Measurements from ENCODE around the gene ZFHX2. TPM values are rescaled to one million over a fixed set of nuclear protein-coding genes. Genes with fewer than 3 reads are reported as not detected.

Gene ZFHX2
- total and polyA plus RNA-seq, 2 of the 13 experiments (the other 11 are each of a cell fraction or from before 2014, with no cell fraction given), result 0.17 to 0.44 TPM

- TF ChIP-seq GZF1 (CRISPR knock-in tag; IDR thresholded peaks at IDR 0.05) (no peak), TCF7 (IDR thresholded peaks at IDR 0.05; ENCODE audit: low read depth) (no peak), RBFOX2 (IDR thresholded peaks at IDR 0.05; ENCODE audit: low read depth, low read length) (no peak), E2F2 (CRISPR knock-in tag; IDR thresholded peaks at IDR 0.05; ENCODE audit: borderline replicate concordance) (no peak), USF2 (IDR thresholded peaks at IDR 0.05; ENCODE audit: low read depth, low read length) (no peak), USF2 (CRISPR knock-in tag; IDR thresholded peaks at IDR 0.05; ENCODE audit: borderline replicate concordance) (no peak)
Measured at GRCh38 chr14:23485326-23485725, 66.2 kb downstream of the ZFHX2 start (continued).

- peaks cover 6% of the 10 kb centered on the region for H3K4me1 ChIP-seq (ENCODE audit: insufficient read depth, low read length)
- 67% methylated on average over 9 of the region's 9 CpGs for WGBS (ENCODE audit: low lambda C conversion rate)
- peaks cover 33 to 72% of the 10 kb centered on the region in 2 experiments for H3K36me3 ChIP-seq (replicated peaks in 1 of 2; ENCODE audit: control insufficient read depth in 1 of 2, insufficient read depth in 2 of 2, low read length in 2 of 2)
- CTCF ChIA-PET (ENCODE audit: low intra/inter-chr PET ratio, low total read pairs), result interaction anchor here (3.5 to 9.7 kb wide), 2 partner anchors 57 to 77 kb away, joined by 17 to 275 read pairs; partner anchors contain the start of gene THTPA
- in situ Hi-C loops (cut with HindIII; ENCODE audit: extremely low pct_ligation_motif_present, low pct_unique_long_range_greater_than_20kb), result loop anchor here (5.0 kb wide), 1 partner anchor 74 kb away; the partner anchor contains the start of gene THTPA
- ATAC-seq (peak; percentile 96), FAIRE-seq (no peak), DNase-seq (ENCODE audit: low spot score) (peak; percentile 69)
- H3K4me3 ChIP-seq (replicated peaks in 1 of 3; ENCODE audit: insufficient read depth in 1 of 3, low read depth in 2 of 3, low read length in 3 of 3), result no peak overlapping the region
- H2AFZ ChIP-seq (ENCODE audit: low read length), result no peak overlapping the region
- BruUV-seq (replicated peaks), result no TSS peak
- H3K9ac ChIP-seq (ENCODE audit: insufficient read depth, low read depth, low read length), result no peak overlapping the region
- H3K79me2 ChIP-seq (ENCODE audit: insufficient read depth, low read length), result no peaks in the 10 kb centered on the region
- H3K27me3 ChIP-seq (ENCODE audit: control insufficient read depth in 1 of 2, insufficient read depth in 2 of 2, low read length in 2 of 2), result no peaks in the 10 kb centered on the region
- POLR2A ChIA-PET, result interaction anchor here (0.8 kb wide), 1 partner anchor 72 kb away, joined by 3 read pairs; no protein-coding TSS in a partner anchor
- H4K20me1 ChIP-seq (ENCODE audit: insufficient read depth, low read length), result peaks cover 6% of the 10 kb centered on the region; the same call in 1 of the 2 replicates
- no peak overlapping the region for H3K27ac ChIP-seq (ENCODE audit: extremely low read length, insufficient read depth, low read length)
- intact Hi-C loops (cut with micrococcal nuclease; ENCODE audit: unreplicated experiment), result loop anchor here (1.0 kb wide), 2 partner anchors 56 to 79 kb away; no protein-coding TSS in a partner anchor
- H3K4me2 ChIP-seq (ENCODE audit: low read depth, low read length), result no peak overlapping the region
- H3K9me3 ChIP-seq (ENCODE audit: low read length), result no peaks in the 10 kb centered on the region
- TF ChIP-seq RBAK (CRISPR knock-in tag; IDR thresholded peaks at IDR 0.05), result no peak
- no peak for TF ChIP-seq NFKBIZ (CRISPR knock-in tag; IDR thresholded peaks at IDR 0.05)
- no peak for TF ChIP-seq NKX3-1 (CRISPR knock-in tag; IDR thresholded peaks at IDR 0.05)
- 0 out of 4 replicates have a peak, but pooled peaks of 1 of the 2 experiments have one; percentile 18 for TF ChIP-seq ATF4 (CRISPR knock-in tag; IDR thresholded peaks at IDR 0.05)
- no peak for TF ChIP-seq TIGD3 (CRISPR knock-in tag; IDR thresholded peaks at IDR 0.05; ENCODE audit: borderline replicate concordance)
- no peak for TF ChIP-seq HHEX (CRISPR knock-in tag; IDR thresholded peaks at IDR 0.05)
- no peak for TF ChIP-seq PAF1 (CRISPR knock-in tag; IDR thresholded peaks at IDR 0.05)
- no peak for TF ChIP-seq SOX6 (IDR thresholded peaks at IDR 0.05)
- TF ChIP-seq SOX6 (CRISPR knock-in tag; IDR thresholded peaks at IDR 0.05), result no peak
- TF ChIP-seq ARNT (IDR thresholded peaks at IDR 0.05), result no peak
- peak; percentile 86 for TF ChIP-seq ZNF572 (CRISPR knock-in tag; IDR thresholded peaks at IDR 0.05)
- TF ChIP-seq IRF2 (CRISPR knock-in tag; IDR thresholded peaks at IDR 0.05), result 0 out of 2 replicates have a peak, but pooled peaks have one; percentile 30
- TF ChIP-seq GLI4 (CRISPR knock-in tag; IDR thresholded peaks at IDR 0.05; ENCODE audit: borderline replicate concordance), result no peak
Measured at GRCh38 chr14:23483236-23483854, 68.2 kb downstream of the ZFHX2 start.

All from HepG2 (cell line).